ENCODE measurements around the gene PRRT2.

Gene PRRT2

DNA sequence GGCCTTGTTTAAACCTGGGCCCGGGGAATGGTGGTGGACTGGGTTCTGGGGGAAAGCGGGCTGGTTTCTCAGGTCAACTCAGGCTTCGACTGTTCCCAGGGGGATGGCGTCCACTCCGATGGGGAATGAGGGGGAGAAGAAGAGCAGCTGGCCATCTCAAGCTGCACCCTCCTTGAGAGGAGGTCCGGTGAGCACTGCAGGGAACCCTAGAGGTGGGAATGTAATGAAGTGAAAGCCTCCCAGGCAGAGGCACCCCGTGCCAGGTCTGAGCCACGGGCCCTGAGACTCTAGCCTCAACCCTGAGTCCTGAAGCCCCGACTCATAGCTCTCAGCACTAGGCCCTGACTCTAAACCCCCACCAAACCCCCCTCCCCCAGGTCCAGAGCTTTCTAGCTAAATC lies 52.2 kb downstream of the PRRT2 start:
- DNase-seq: no peak
